Glutamatergic neuron (in vitro differentiated cells): ENCODE results near the gene MYO5B. TPM values are rescaled to one million over a fixed set of nuclear protein-coding genes. Genes with fewer than 3 reads are reported as not detected.

Experiments
- DNase-seq: peaks from one replicate; pipeline ENCODE4 v3.0.0; 2022
- H3K27ac Mint-ChIP-seq: one replicate; pipeline ENCODE4 v1.8.0; 2020; ENCODE audit warnings: mild to moderate bottlenecking, mixed read lengths, inconsistent platforms; ENCODE audit not compliant: unreplicated experiment
- H3K27me3 Mint-ChIP-seq: one replicate; pipeline ENCODE4 v1.8.0; 2020; ENCODE audit warnings: mild to moderate bottlenecking, moderate library complexity, mixed read lengths, inconsistent platforms; ENCODE audit not compliant: unreplicated experiment
- H3K36me3 Mint-ChIP-seq: one replicate; pipeline ENCODE4 v1.8.0; 2020; ENCODE audit warnings: mild to moderate bottlenecking, mixed read lengths, inconsistent platforms; ENCODE audit not compliant: unreplicated experiment
- H3K4me1 Mint-ChIP-seq: one replicate; pipeline ENCODE4 v1.8.0; 2020; ENCODE audit warnings: mild to moderate bottlenecking, low read depth, mixed read lengths, inconsistent platforms; ENCODE audit not compliant: unreplicated experiment
- H3K4me3 Mint-ChIP-seq: one replicate; pipeline ENCODE4 v1.8.0; 2020; ENCODE audit warnings: mild to moderate bottlenecking, mixed read lengths, inconsistent platforms; ENCODE audit not compliant: unreplicated experiment
- H3K9me3 Mint-ChIP-seq: one replicate; pipeline ENCODE4 v1.8.0; 2020; ENCODE audit warnings: mild to moderate bottlenecking, moderate library complexity, mixed read lengths, inconsistent platforms; ENCODE audit not compliant: unreplicated experiment
- CTCF ChIP-seq: fragments of 200-600 bp; sonication (generic); IDR thresholded peaks from one replicate; pipeline ENCODE4 v1.5.0; 2021; ENCODE audit not compliant: partially characterized antibody, unreplicated experiment
- total RNA-seq: library from RNA; stranded (reverse); fragmentation: NEBNext Ultra II Directional; extraction: Animal tissue kit (Norgen Biotek cat#: 25700); gene quantifications from one replicate; pipeline ENCODE4 v1.2.1, GENCODE V29; 2021; ENCODE audit not compliant: unreplicated experiment

The MYO5B gene
- total RNA-seq, 1 donor from 2014 or later: 2.7 TPM

GRCh38 chr18:49955263-49955662 is 239.7 kb downstream of the MYO5B start:
- Mint-ChIP-seq H3K36me3 (peaks cover 5% of the 10 kb centered on the region), H3K4me3 (no peak overlapping the region), H3K4me1 (peaks cover 15% of the 10 kb centered on the region), H3K27me3 (peaks cover 9% of the 10 kb centered on the region), H3K27ac (no peak overlapping the region), H3K9me3 (peaks cover 3% of the 10 kb centered on the region)
- no peak for TF ChIP-seq CTCF
- no peak for DNase-seq

- no peak for TF ChIP-seq CTCF
- Mint-ChIP-seq H3K27me3 (peaks cover 12% of the 10 kb centered on the region), H3K9me3 (peaks cover 9% of the 10 kb centered on the region), H3K4me3 (no peak overlapping the region), H3K27ac (no peak overlapping the region), H3K36me3 (no peaks in the 10 kb centered on the region), H3K4me1 (peaks cover 31% of the 10 kb centered on the region)
- no peak for DNase-seq
Measured at GRCh38 chr18:49953391-49953790, 241.6 kb downstream of the MYO5B start.

GRCh38 chr18:49949951-49950395 is 245.0 kb downstream of the MYO5B start:
- H3K4me1 Mint-ChIP-seq: peaks cover 33% of the 10 kb centered on the region
- peaks cover 16% of the 10 kb centered on the region for H3K27me3 Mint-ChIP-seq
- peak overlapping the region; percentile 98 for H3K27ac Mint-ChIP-seq
- peak; percentile 41 for DNase-seq
- H3K9me3 Mint-ChIP-seq: peaks cover 10% of the 10 kb centered on the region
- TF ChIP-seq CTCF: no peak
- peak overlapping the region; percentile 21 for H3K4me3 Mint-ChIP-seq
- H3K36me3 Mint-ChIP-seq: no peaks in the 10 kb centered on the region

DNA sequence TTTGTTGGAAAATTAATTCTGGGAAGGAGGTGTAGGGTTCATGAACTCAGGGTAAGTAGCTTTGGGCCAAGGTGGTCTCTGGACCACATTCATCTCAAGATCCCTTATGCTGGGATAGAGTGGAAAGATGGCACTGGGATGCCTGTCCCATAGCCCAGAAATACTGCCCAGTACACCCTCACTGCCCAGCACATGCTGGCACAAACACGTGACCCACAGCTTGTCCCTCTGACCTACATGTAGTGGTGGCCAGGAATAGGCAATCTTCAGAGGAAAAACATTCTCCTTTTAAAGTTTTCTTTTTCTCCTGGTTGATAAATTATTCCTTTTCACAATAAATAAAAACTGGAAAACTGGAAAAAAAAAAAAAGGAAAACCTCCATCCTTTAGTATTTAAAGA is 246.0 kb downstream of the MYO5B start:
- no peak for DNase-seq
- H3K27ac Mint-ChIP-seq: peak overlapping the region; percentile 98
- no peak for TF ChIP-seq CTCF
- no peaks in the 10 kb centered on the region for H3K36me3 Mint-ChIP-seq
- H3K9me3 Mint-ChIP-seq: peaks cover 13% of the 10 kb centered on the region
- peaks cover 16% of the 10 kb centered on the region for H3K27me3 Mint-ChIP-seq
- peaks cover 39% of the 10 kb centered on the region for H3K4me1 Mint-ChIP-seq
- no peak overlapping the region for H3K4me3 Mint-ChIP-seq

DNA sequence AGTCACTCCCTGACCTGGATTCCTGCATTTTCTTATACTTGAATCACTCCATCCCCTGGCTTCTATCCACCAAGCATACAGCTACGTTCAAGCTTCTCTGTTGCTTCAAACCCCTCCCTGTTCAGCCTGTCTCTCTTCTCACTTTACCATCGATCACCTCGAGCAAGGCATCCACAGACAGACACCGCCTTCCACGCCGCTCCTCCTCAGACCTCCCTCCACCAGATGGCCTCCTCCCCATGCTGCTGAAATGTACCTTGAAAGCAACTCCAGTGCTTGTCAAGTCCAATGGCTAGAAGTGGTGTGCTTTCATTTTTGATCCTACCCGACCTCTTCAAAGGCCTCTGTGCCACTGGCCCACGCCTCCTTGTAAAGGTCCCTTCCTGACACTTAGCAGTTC is 250.3 kb downstream of the MYO5B start:
- peaks cover 7% of the 10 kb centered on the region for H3K27me3 Mint-ChIP-seq
- H3K36me3 Mint-ChIP-seq: no peaks in the 10 kb centered on the region
- no peak for TF ChIP-seq CTCF
- peaks cover 21% of the 10 kb centered on the region for H3K4me1 Mint-ChIP-seq
- H3K4me3 Mint-ChIP-seq: peak overlapping the region; percentile 4
- H3K27ac Mint-ChIP-seq: no peak overlapping the region
- peaks cover 9% of the 10 kb centered on the region for H3K9me3 Mint-ChIP-seq
- DNase-seq: no peak
